HepG2 (cell line): ENCODE results near the gene SLC8A2. TPM values are rescaled to one million over a fixed set of nuclear protein-coding genes. Genes with fewer than 3 reads are reported as not detected.

Experiments used
- DBP ChIP-seq: sonication (generic); formaldehyde crosslinking; IDR thresholded peaks from 2 replicates; pipeline ENCODE4 v1.4.0; 2020; ENCODE audit warnings: missing genetic modification reagents; ENCODE audit errors: not compliant biosample characterization
- GABPB1 ChIP-seq: IDR thresholded peaks from 2 replicates; pipeline ENCODE4 v1.6.1; 2016; ENCODE audit warnings: mild to moderate bottlenecking, missing genetic modification reagents, moderate library complexity, missing compliant biosample characterization
- HINFP ChIP-seq: sonication (generic); formaldehyde crosslinking; IDR thresholded peaks from 2 replicates; pipeline ENCODE4 v1.4.0; 2020; ENCODE audit warnings: low read depth, mild to moderate bottlenecking, missing genetic modification reagents
- LBX2 ChIP-seq: sonication (generic); formaldehyde crosslinking; IDR thresholded peaks from 2 replicates; pipeline ENCODE4 v1.5.0; 2020; ENCODE audit warnings: missing genetic modification reagents, mild to moderate bottlenecking, borderline replicate concordance
- MTA3 ChIP-seq: sonication (generic); formaldehyde crosslinking; IDR thresholded peaks from 2 replicates; pipeline ENCODE4 v1.4.0; 2020; ENCODE audit warnings: missing genetic modification reagents
- NFRKB ChIP-seq: fragments of 450-650 bp; IDR thresholded peaks from 2 replicates; pipeline ENCODE4 v1.6.1; 2017
- REST ChIP-seq, 2 experiments: IDR thresholded peaks; 2 replicates each; pipeline ENCODE4 v1.6.1; 2011 to 2012; ENCODE audit warnings: low read length in 2 of 2, borderline replicate concordance in 1 of 2, low read depth in 1 of 2, mild to moderate bottlenecking in 1 of 2, moderate library complexity in 1 of 2
- ZBTB26 ChIP-seq: IDR thresholded peaks from 2 replicates; pipeline ENCODE4 v1.6.1; 2016; ENCODE audit warnings: missing compliant biosample characterization, missing genetic modification reagents, borderline replicate concordance
- ZBTB38 ChIP-seq: sonication (generic); formaldehyde crosslinking; IDR thresholded peaks from 2 replicates; pipeline ENCODE4 v1.5.1; 2020; ENCODE audit warnings: mild to moderate bottlenecking, missing genetic modification reagents
- ZFP91 ChIP-seq: sonication (generic); formaldehyde crosslinking; IDR thresholded peaks from 2 replicates; pipeline ENCODE4 v1.9.0; 2022; ENCODE audit warnings: missing genetic modification reagents, mild to moderate bottlenecking, borderline replicate concordance
- ZFY ChIP-seq: sonication (generic); formaldehyde crosslinking; IDR thresholded peaks from 2 replicates; pipeline ENCODE4 v1.4.0; 2020; ENCODE audit warnings: missing genetic modification reagents
- ZNF234 ChIP-seq: sonication (generic); formaldehyde crosslinking; conservative IDR thresholded peaks from 2 replicates; pipeline ENCODE4 v1.5.1; 2020; ENCODE audit warnings: mild to moderate bottlenecking, missing genetic modification reagents
- ZNF274 ChIP-seq: sonication (generic); formaldehyde crosslinking; IDR thresholded peaks from 2 replicates; pipeline ENCODE4 v1.5.1; 2020; ENCODE audit warnings: mild to moderate bottlenecking, missing genetic modification reagents
- ZNF496 ChIP-seq: sonication (generic); formaldehyde crosslinking; IDR thresholded peaks from 2 replicates; pipeline ENCODE4 v1.8.1; 2023; ENCODE audit warnings: mild to moderate bottlenecking, moderate library complexity, missing genetic modification reagents; ENCODE audit not compliant: insufficient replicate concordance
- ZNF619 ChIP-seq: sonication (generic); formaldehyde crosslinking; IDR thresholded peaks from 2 replicates; pipeline ENCODE4 v1.4.0; 2020; ENCODE audit warnings: mild to moderate bottlenecking, missing genetic modification reagents
- ZNF704 ChIP-seq: sonication (generic); formaldehyde crosslinking; IDR thresholded peaks from 2 replicates; pipeline ENCODE4 v1.8.1; 2023; ENCODE audit warnings: mild to moderate bottlenecking, inconsistent platforms, moderate library complexity, missing genetic modification reagents, borderline replicate concordance
- polyA plus RNA-seq, 8 experiments: library from polyadenylated mRNA; depleted of rRNA in 3 of 8; stranded (reverse) in 7 of 8; unstranded in 1 of 8; fragments of >200 nt; fragmentation: Illumina TruSeq in 4 of 8; extraction: Trizol in 4 of 8; gene quantifications; 2 replicates each; pipeline versions ENCODE4 v1.2.1 to v1.2.3, GENCODE V29; 2011 to 2016; ENCODE audit warnings: low read depth in 4 of 8, missing spikeins in 1 of 8, mixed read lengths in 1 of 8; ENCODE audit not compliant: insufficient read depth in 1 of 8
- total RNA-seq, 5 experiments: library from RNA; depleted of rRNA; stranded (reverse); fragments of >200 nt; fragmentation: Illumina TruSeq; extraction: Trizol; gene quantifications; 2 replicates each; pipeline ENCODE4 v1.2.3, GENCODE V29; 2016; ENCODE audit warnings: low read depth in 1 of 5

The SLC8A2 gene
- total and polyA plus RNA-seq, 2 of the 13 experiments (the other 11 are each of a cell fraction or from before 2014, with no cell fraction given): 0.02 TPM; not detected in 1

- no peak for TF ChIP-seq HINFP (CRISPR knock-in tag)
- TF ChIP-seq ZNF619 (CRISPR knock-in tag): no peak
- peak; percentile 43; the same call in 1 of the 2 replicates for TF ChIP-seq GABPB1 (CRISPR knock-in tag)
- no peak; the same call in 1 of the 2 replicates for TF ChIP-seq ZFP91
- no peak for TF ChIP-seq ZNF704
- peak; percentile 89 to 97 for TF ChIP-seq REST (IDR thresholded peaks at IDR 0.05; ENCODE audit: borderline replicate concordance in 1 of 2, low read depth in 1 of 2, low read length in 2 of 2)
- no peak for TF ChIP-seq ZNF496 (CRISPR knock-in tag)
- TF ChIP-seq ZBTB38 (CRISPR knock-in tag): no peak
- TF ChIP-seq ZFY: peak; percentile 30; the same call in 1 of the 2 replicates
- no peak for TF ChIP-seq NFRKB
- no peak for TF ChIP-seq ZNF274 (CRISPR knock-in tag)
- no peak for TF ChIP-seq LBX2 (CRISPR knock-in tag)
- TF ChIP-seq ZNF234: no peak
- peak; percentile 72 for TF ChIP-seq DBP (CRISPR knock-in tag)
- TF ChIP-seq MTA3: no peak
- peak; percentile 30; the same call in 1 of the 2 replicates for TF ChIP-seq ZBTB26 (CRISPR knock-in tag)
Measured at GRCh38 chr19:47406711-47407416, 64.8 kb downstream of the SLC8A2 start (continued).
